Measurements from ENCODE around the gene WNT10A. TPM values are rescaled to one million over a fixed set of nuclear protein-coding genes. Genes with fewer than 3 reads are reported as not detected.

WNT10A gene
- total and polyA plus RNA-seq, 9 donors = 0.04 to 12.4 (median 0.27) TPM; not detected in 4

GRCh38 chr2:218877331-218877730 is 3.3 kb upstream of the WNT10A start:
- H3K4me1 ChIP-seq (ENCODE audit: insufficient read depth) = no peaks in the 10 kb centered on the region
- no peaks in the 10 kb centered on the region for H3K9me3 ChIP-seq
- peak in 1 of 5 donors; percentile 3 for DNase-seq
- H3K36me3 ChIP-seq = no peaks in the 10 kb centered on the region
- WGBS, 3 donors = 84 to 86% (median 85%) methylated on average over 6 of the region's 6 CpGs
- H3K27ac ChIP-seq = no peak overlapping the region
- intact Hi-C loops (cut with DNase I) = no loop called here
- TF ChIP-seq EP300 (IDR thresholded peaks at IDR 0.05) = no peak
- TF ChIP-seq, protein P1, sequence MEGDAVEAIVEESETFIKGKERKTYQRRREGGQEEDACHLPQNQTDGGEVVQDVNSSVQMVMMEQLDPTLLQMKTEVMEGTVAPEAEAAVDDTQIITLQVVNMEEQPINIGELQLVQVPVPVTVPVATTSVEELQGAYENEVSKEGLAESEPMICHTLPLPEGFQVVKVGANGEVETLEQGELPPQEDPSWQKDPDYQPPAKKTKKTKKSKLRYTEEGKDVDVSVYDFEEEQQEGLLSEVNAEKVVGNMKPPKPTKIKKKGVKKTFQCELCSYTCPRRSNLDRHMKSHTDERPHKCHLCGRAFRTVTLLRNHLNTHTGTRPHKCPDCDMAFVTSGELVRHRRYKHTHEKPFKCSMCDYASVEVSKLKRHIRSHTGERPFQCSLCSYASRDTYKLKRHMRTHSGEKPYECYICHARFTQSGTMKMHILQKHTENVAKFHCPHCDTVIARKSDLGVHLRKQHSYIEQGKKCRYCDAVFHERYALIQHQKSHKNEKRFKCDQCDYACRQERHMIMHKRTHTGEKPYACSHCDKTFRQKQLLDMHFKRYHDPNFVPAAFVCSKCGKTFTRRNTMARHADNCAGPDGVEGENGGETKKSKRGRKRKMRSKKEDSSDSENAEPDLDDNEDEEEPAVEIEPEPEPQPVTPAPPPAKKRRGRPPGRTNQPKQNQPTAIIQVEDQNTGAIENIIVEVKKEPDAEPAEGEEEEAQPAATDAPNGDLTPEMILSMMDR (IDR thresholded peaks at IDR 0.05) = no peak
- TF ChIP-seq POLR2A (IDR thresholded peaks at IDR 0.05) = no peak
- no peak overlapping the region for H3K4me3 ChIP-seq
- H3K27me3 ChIP-seq = no peaks in the 10 kb centered on the region

DNA sequence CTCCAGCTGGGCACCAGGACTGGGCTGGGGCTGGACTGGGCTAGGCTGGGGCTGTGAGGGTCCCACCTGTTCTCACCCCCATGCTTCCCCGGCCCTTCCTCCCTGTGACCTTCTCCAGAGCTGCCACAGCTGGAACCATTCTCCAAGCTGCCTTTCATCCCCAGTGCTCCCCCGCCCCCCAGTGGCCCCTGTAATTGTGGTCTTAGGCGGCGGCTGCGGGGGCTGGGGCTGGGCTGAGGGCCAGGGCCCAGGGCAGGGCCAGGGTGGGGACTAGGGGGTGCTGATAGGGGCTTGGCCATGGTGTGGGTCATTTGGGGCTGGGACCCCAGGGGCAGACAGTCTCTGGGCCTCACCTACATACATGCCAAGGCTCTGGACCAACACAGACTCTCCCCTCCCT is 2.8 kb upstream of the WNT10A start:
- no peaks in the 10 kb centered on the region for H3K9me3 ChIP-seq
- no peak overlapping the region for H3K4me3 ChIP-seq
- H3K27ac ChIP-seq = no peak overlapping the region
- intact Hi-C loops (cut with DNase I) = no loop called here
- TF ChIP-seq POLR2A (IDR thresholded peaks at IDR 0.05) = no peak
- WGBS, 3 donors = 15 to 56% (median 38%) methylated on average over 5 of the region's 5 CpGs
- no peaks in the 10 kb centered on the region for H3K4me1 ChIP-seq (ENCODE audit: insufficient read depth)
- H3K36me3 ChIP-seq = no peaks in the 10 kb centered on the region
- no peaks in the 10 kb centered on the region for H3K27me3 ChIP-seq
- peak in 1 of 5 donors; percentile 17 for DNase-seq

DNA sequence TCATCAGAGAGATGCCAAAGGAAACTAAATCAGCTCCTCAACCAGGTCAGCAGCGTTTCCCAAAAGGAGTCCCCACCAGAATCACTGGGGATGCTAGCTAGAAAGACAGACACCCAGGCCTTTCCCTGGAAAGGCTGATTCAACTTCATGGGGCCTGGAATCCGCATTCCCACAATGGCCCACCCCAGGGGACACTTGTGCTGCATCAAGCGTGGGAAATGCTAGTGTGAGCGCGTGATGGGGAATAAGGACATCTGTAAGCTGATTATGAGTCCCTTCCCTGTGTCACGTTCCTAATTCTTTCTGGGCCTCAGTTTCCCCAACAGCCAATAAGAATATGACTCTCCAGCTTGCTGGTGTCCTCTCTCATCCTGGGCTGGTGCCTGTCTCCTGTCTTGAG is 2.2 kb upstream of the WNT10A start:
- H3K9me3 ChIP-seq = no peaks in the 10 kb centered on the region
- intact Hi-C loops (cut with DNase I) = no loop called here
- WGBS, 3 donors = 69 to 84% (median 83%) methylated on average over 6 of the region's 6 CpGs
- TF ChIP-seq, protein P1 (IDR thresholded peaks at IDR 0.05) = no peak
- TF ChIP-seq POLR2A (IDR thresholded peaks at IDR 0.05) (no peak), EP300 (IDR thresholded peaks at IDR 0.05) (no peak)
- H3K4me3 ChIP-seq = no peak overlapping the region
- no peak for DNase-seq
- no peaks in the 10 kb centered on the region for H3K27me3 ChIP-seq
- no peak overlapping the region for H3K27ac ChIP-seq
- H3K4me1 ChIP-seq (ENCODE audit: insufficient read depth) = no peaks in the 10 kb centered on the region
- H3K36me3 ChIP-seq = no peaks in the 10 kb centered on the region

DNA sequence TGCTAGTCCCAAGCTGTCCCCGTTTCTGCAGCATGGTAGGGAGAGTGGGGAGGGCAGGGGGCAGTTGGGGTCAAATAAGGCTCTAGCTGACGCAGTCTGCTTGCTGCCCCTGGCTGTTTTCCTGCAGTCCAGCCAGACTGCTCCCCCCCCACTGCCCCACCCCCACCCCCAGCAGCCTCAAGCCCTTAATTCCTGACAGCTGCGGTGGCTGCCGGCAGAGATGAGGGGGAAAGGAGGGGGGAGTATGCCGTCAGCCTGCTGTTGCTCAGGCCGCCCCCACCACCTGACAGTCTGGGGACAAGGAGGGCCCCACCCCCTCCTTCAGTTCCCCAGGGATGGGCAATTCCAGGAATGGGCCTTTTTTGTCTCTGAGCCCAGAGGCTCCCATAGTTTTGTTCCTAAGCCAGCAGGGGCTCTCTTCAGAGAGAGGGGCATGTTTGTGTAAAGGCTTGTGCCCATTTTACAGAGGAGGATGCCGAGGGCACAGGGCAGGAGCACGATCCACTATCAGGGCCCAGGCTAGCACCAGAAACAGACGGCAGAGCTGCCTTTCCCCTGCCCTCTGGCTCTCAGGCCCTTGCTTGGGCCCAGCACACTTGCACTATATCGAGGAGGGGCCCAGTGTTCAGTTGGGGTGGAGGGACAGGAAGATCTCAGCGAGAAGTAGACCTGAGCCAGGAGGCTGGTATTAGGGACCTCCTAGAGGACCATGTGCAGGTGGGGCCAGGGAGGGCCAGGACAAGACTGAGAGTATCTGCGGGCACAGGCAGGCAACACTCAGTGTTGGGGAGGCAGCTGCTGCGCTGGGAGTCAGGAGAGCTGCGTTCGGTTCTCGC is 1.5 kb upstream of the WNT10A start:
- no peaks in the 10 kb centered on the region for H3K9me3 ChIP-seq
- intact Hi-C loops (cut with DNase I) = no loop called here
- peak in 1 of 5 donors; percentile 19 for DNase-seq
- H3K4me3 ChIP-seq = no peak overlapping the region
- H3K27me3 ChIP-seq = no peaks in the 10 kb centered on the region
- no peaks in the 10 kb centered on the region for H3K36me3 ChIP-seq
- H3K27ac ChIP-seq = no peak overlapping the region
- TF ChIP-seq POLR2A (IDR thresholded peaks at IDR 0.05) (no peak), EP300 (IDR thresholded peaks at IDR 0.05) (no peak)
- TF ChIP-seq, protein P1 (IDR thresholded peaks at IDR 0.05) = no peak
- 40 to 50% (median 48%) methylated on average over 16 of the region's 16 CpGs for WGBS, 3 donors
- no peaks in the 10 kb centered on the region for H3K4me1 ChIP-seq (ENCODE audit: insufficient read depth)

DNA sequence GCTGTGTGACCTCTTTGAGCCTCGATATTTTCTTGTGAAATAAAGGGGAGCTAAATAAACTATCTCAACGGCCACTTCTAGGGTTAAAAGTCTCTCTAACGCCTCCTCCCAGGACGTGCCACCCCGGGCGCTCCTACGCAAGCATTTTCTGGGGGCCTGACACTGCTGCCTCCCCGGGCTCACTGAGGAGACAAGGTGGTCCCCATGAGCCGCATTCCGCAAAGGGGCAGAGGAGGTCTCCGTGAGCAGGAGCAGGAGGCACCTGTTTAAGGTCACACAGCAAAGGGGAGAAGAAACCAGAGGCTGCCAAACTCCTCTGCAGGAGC is 913 bp upstream of the WNT10A start:
- WGBS, 3 donors = 11 to 12% (median 11%) methylated on average over 11 of the region's 11 CpGs
- no peaks in the 10 kb centered on the region for H3K4me1 ChIP-seq (ENCODE audit: insufficient read depth)
- H3K27me3 ChIP-seq = no peaks in the 10 kb centered on the region
- no peak for TF ChIP-seq POLR2A (IDR thresholded peaks at IDR 0.05)
- TF ChIP-seq, protein P1 (IDR thresholded peaks at IDR 0.05) = no peak
- no peak for TF ChIP-seq EP300 (IDR thresholded peaks at IDR 0.05)
- no peak overlapping the region for H3K4me3 ChIP-seq
- H3K36me3 ChIP-seq = no peaks in the 10 kb centered on the region
- H3K27ac ChIP-seq = no peak overlapping the region
- no peak for DNase-seq
- intact Hi-C loops (cut with DNase I) = no loop called here
- no peaks in the 10 kb centered on the region for H3K9me3 ChIP-seq

Data from ovary (tissue), 9 donors.